ENCODE results near the gene PIGV. TPM values are rescaled to one million over a fixed set of nuclear protein-coding genes. Genes with fewer than 3 reads are reported as not detected.

PIGV gene
- total RNA-seq, 1 experiment from 2014 or later, result 14.7 TPM

GRCh38 chr1:26771643-26772321 lies 16.0 kb upstream of the PIGV start:
- peaks cover 38% of the 10 kb centered on the region for H3K4me1 Mint-ChIP-seq (ENCODE audit: insufficient read depth, unreplicated experiment)
- peak; percentile 95 for DNase-seq (ENCODE audit: unreplicated experiment)
- POLR2A ChIA-PET, result interaction anchor here (0.6 to 6.0 kb wide), 6 partner anchors 10 to 1671 kb away, joined by 3 to 32 read pairs (median 4); partner anchors contain the start of gene PIGV
- no peaks in the 10 kb centered on the region for H3K9me3 Mint-ChIP-seq (ENCODE audit: unreplicated experiment)
- no peak overlapping the region for H3K27ac Mint-ChIP-seq (ENCODE audit: low read depth, unreplicated experiment)
- H3K4me3 Mint-ChIP-seq (ENCODE audit: unreplicated experiment), result no peak overlapping the region
- no peaks in the 10 kb centered on the region for H3K27me3 Mint-ChIP-seq (ENCODE audit: insufficient read depth, unreplicated experiment)
- peaks cover 95% of the 10 kb centered on the region for H3K36me3 Mint-ChIP-seq (ENCODE audit: insufficient read depth, unreplicated experiment)
- no TSS peak for BruUV-seq (replicated peaks)
- CTCF ChIA-PET, result interaction anchor here (0.5 to 2.1 kb wide), 4 partner anchors 14 to 80 kb away, joined by 3 to 8 read pairs (median 4); partner anchors contain the start of gene PIGV
- TF ChIP-seq, protein P1, sequence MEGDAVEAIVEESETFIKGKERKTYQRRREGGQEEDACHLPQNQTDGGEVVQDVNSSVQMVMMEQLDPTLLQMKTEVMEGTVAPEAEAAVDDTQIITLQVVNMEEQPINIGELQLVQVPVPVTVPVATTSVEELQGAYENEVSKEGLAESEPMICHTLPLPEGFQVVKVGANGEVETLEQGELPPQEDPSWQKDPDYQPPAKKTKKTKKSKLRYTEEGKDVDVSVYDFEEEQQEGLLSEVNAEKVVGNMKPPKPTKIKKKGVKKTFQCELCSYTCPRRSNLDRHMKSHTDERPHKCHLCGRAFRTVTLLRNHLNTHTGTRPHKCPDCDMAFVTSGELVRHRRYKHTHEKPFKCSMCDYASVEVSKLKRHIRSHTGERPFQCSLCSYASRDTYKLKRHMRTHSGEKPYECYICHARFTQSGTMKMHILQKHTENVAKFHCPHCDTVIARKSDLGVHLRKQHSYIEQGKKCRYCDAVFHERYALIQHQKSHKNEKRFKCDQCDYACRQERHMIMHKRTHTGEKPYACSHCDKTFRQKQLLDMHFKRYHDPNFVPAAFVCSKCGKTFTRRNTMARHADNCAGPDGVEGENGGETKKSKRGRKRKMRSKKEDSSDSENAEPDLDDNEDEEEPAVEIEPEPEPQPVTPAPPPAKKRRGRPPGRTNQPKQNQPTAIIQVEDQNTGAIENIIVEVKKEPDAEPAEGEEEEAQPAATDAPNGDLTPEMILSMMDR (IDR thresholded peaks at IDR 0.05; ENCODE audit: unreplicated experiment), result no peak
- intact Hi-C loops (cut with micrococcal nuclease), result loop anchor here (5.0 kb wide), 1 partner anchor 49 kb away; no protein-coding TSS in a partner anchor

GRCh38 chr1:26772687-26773086 lies 15.1 kb upstream of the PIGV start:
- intact Hi-C loops (cut with micrococcal nuclease), result loop anchor here (5.0 kb wide), 1 partner anchor 50 kb away; no protein-coding TSS in a partner anchor
- H3K4me1 Mint-ChIP-seq (ENCODE audit: insufficient read depth, unreplicated experiment), result peaks cover 37% of the 10 kb centered on the region
- H3K27me3 Mint-ChIP-seq (ENCODE audit: insufficient read depth, unreplicated experiment), result no peaks in the 10 kb centered on the region
- H3K9me3 Mint-ChIP-seq (ENCODE audit: unreplicated experiment), result no peaks in the 10 kb centered on the region
- no peak overlapping the region for H3K27ac Mint-ChIP-seq (ENCODE audit: low read depth, unreplicated experiment)
- CTCF ChIA-PET, result interaction anchor here (2.1 kb wide), 1 partner anchor 15 kb away, joined by 8 read pairs; the partner anchor contains the start of gene PIGV
- TF ChIP-seq, protein P1 (IDR thresholded peaks at IDR 0.05; ENCODE audit: unreplicated experiment), result no peak
- H3K36me3 Mint-ChIP-seq (ENCODE audit: insufficient read depth, unreplicated experiment), result peaks cover 96% of the 10 kb centered on the region
- BruUV-seq (replicated peaks), result no TSS peak
- H3K4me3 Mint-ChIP-seq (ENCODE audit: unreplicated experiment), result no peak overlapping the region
- DNase-seq (ENCODE audit: unreplicated experiment), result peak; percentile 30
- POLR2A ChIA-PET, result interaction anchor here (1.0 kb wide), 1 partner anchor 9 kb away, joined by 6 read pairs; no protein-coding TSS in a partner anchor

GRCh38 chr1:26774462-26774861 lies 13.3 kb upstream of the PIGV start:
- TF ChIP-seq, protein P1 (IDR thresholded peaks at IDR 0.05; ENCODE audit: unreplicated experiment), result no peak
- H3K27ac Mint-ChIP-seq (ENCODE audit: low read depth, unreplicated experiment), result peak overlapping the region; percentile 64
- no peak overlapping the region for H3K4me3 Mint-ChIP-seq (ENCODE audit: unreplicated experiment)
- CTCF ChIA-PET, result no interaction called here
- BruUV-seq (replicated peaks), result TSS peak; percentile 33
- H3K4me1 Mint-ChIP-seq (ENCODE audit: insufficient read depth, unreplicated experiment), result peaks cover 20% of the 10 kb centered on the region
- no peaks in the 10 kb centered on the region for H3K27me3 Mint-ChIP-seq (ENCODE audit: insufficient read depth, unreplicated experiment)
- POLR2A ChIA-PET, result no interaction called here
- DNase-seq (ENCODE audit: unreplicated experiment), result no peak
- intact Hi-C loops (cut with micrococcal nuclease), result loop anchor here (5.0 kb wide), 1 partner anchor 52 kb away; no protein-coding TSS in a partner anchor
- peaks cover 96% of the 10 kb centered on the region for H3K36me3 Mint-ChIP-seq (ENCODE audit: insufficient read depth, unreplicated experiment)
- no peaks in the 10 kb centered on the region for H3K9me3 Mint-ChIP-seq (ENCODE audit: unreplicated experiment)

GRCh38 chr1:26775666-26776065 lies 12.1 kb upstream of the PIGV start:
- no peak for DNase-seq (ENCODE audit: unreplicated experiment)
- H3K36me3 Mint-ChIP-seq (ENCODE audit: insufficient read depth, unreplicated experiment), result peaks cover 96% of the 10 kb centered on the region
- H3K4me1 Mint-ChIP-seq (ENCODE audit: insufficient read depth, unreplicated experiment), result peaks cover 19% of the 10 kb centered on the region
- H3K27me3 Mint-ChIP-seq (ENCODE audit: insufficient read depth, unreplicated experiment), result no peaks in the 10 kb centered on the region
- ChIA-PET POLR2A (interaction anchor here (1.3 kb wide), 1 partner anchor 12 kb away, joined by 4 read pairs; the partner anchor contains the start of gene PIGV), CTCF (no interaction called here)
- no TSS peak for BruUV-seq (replicated peaks)
- no peaks in the 10 kb centered on the region for H3K9me3 Mint-ChIP-seq (ENCODE audit: unreplicated experiment)
- intact Hi-C loops (cut with micrococcal nuclease), result no loop called here
- TF ChIP-seq, protein P1 (IDR thresholded peaks at IDR 0.05; ENCODE audit: unreplicated experiment), result no peak
- no peak overlapping the region for H3K4me3 Mint-ChIP-seq (ENCODE audit: unreplicated experiment)
- H3K27ac Mint-ChIP-seq (ENCODE audit: low read depth, unreplicated experiment), result no peak overlapping the region

Measured in MCF 10A (cell line).